GM18526 (cell line): ENCODE data around the gene CHADL.

Source experiments
- POLR2A ChIP-seq: IDR thresholded peaks from 3 replicates; pipeline ENCODE4 v1.6.1; 2011; ENCODE audit not compliant: insufficient read length; ENCODE audit errors: extremely low read depth

The CHADL gene

GRCh38 chr22:41184679-41185078 is 56.1 kb downstream of the CHADL start:
- TF ChIP-seq POLR2A: no peak

GRCh38 chr22:41181349-41182241 is 59.1 kb downstream of the CHADL start:
- no peak for TF ChIP-seq POLR2A

GRCh38 chr22:41180926-41181325 is 59.8 kb downstream of the CHADL start:
- TF ChIP-seq POLR2A: no peak
